Stimulated activated CD8-positive, alpha-beta memory T cell treated with anti-CD3 and anti-CD28 coated beads, Interleukin-15, amount 100 ng/mL, for 48 hours (primary cell): ENCODE measurements around the gene ACOXL.

Experiments used
- DNase-seq, 2 donors: peaks; one replicate each; pipeline ENCODE4 v3.0.0-alpha.2; 2020; ENCODE audit warnings: low read depth in 2 of 2

Gene ACOXL

GRCh38 chr2:111113838-111114237 is 381.5 kb downstream of the ACOXL start:
- DNase-seq = no peak

DNA sequence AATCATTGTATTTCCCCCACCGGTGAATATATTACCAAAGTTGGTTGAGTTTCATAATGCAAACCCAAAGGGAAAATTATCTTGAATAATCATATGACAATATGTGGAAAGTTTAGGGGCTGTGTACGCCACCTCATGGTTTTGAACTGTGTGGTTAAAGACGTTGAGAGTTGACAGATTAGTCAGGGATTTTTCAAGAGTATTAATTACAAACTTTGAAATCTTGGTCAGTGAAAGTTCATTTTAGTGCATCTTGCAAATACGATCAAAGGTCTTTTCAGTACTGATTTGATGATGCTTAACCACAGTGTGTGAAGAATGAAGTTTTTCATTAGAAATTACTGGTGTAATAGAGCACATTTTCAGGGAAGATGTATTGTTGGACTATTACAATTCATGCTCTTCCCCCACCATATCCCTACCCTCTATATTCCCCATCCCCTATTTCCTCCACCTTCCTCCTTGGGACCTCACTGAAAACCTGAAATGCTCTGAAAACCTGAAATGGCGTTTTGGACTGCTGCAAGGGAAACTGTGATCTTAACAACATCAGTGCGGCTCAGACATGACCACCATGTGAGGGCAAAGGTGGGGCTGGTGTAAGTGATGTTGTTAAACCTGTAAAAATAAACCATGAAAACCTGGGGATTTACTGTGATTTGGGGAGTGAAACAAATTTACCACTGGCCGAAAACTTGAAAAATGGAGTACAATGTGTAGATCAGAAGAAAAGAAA is 383.8 kb downstream of the ACOXL start:
- DNase-seq = peak; percentile 7 to 22

DNA sequence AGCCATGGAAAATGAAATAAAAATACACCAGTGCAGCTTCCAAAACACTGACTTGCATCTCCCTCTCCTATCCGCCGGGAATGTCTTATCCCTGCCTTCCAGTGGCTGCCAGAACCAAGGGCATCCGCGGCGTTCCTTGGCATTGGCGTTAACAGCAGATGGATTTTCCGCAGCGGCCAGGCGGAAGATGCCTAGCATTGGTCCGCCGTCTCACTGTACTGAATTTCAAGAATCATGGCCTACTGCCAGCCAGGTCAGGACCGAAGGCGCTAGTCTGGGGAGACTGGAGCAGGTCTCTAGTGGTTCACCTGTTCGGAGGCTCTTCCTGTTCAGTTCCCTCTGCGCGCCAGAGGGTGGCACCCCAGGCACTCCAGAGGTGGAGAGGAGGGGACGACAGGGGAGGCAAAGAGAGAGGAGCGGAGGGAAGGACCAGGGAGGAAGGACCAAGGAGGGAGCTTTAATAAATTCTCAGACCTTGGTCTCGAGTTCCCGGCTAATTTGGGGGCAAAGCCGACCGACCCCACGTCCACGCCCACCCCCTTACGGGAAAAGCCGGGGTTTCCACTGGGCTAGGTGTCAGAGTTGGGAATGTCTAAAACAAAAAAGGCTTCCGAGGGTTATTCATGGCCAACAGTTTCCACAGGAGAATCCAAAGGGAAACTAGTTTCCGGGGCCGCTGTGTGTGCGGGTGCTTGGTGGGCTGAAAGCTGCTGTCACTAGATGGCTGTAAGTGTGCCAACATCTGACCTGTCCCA is 384.6 kb downstream of the ACOXL start:
- DNase-seq = peak; percentile 49 to 60

DNA sequence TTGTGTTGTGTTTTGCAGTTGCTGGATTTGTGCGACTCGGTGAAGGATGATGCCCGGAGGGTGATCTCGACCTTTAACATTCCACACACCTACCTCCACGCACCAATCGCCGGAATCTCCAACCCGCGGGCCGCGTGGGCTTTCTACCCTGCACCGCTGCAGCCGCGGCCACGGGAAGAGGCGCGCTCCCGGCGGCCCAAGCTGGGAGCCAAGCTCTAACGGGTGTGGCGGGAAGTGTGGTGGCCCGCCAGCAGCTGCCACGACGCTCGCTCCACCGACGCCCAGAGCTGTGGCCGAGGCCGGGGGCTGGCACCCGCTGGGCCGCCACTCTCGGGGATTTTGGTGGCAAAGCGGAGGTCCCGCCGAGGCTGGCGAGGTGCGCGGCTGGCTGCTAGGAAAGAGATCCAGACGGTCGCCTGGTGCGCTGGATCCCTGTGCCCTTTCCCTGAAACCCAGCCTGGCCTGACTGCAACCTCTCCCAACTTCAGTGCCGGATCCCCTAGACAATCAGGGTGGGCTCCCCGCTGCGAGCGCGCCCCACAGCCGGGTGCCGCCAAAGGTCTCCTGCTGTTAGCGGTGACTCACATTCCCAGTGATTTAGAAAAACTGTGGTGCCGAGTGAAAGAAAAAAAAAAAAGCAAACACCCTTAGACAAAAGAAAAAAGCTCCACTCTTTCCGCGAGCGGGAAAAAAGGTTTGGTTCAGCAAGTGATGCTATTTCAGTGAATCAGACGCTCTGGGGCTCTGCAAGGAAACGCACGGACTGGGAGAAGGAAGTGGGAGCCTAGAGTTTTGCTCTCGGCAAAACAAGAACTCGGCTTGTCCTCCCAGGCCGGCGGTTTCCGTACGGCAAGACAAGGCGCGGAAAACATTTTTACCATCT is 385.5 kb downstream of the ACOXL start:
- peak; percentile 20 to 21 for DNase-seq

DNA sequence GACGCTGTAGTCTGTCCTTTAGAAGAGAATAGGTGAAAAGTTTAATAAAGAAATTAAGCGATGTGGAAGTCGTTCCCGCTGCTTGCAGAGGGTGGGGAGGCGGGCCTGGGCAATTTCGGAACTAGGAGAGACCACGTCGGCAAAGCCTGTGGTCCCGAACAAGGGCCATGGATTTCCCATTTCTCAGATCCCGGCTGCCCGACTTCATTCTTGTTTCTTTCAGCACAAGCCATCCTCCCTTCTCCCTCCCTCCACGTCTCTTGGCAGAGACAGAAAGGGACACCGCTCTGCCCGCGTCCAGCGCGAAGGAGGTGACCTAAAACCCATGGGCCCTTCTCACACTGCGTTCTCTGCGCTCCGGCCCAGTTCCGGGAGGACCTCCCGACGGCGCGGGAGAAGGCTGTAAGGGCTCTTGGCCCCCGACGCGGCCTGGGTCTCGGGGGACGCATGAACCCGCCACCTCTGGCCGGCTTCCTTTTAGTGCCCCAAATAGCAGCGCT is 386.2 kb downstream of the ACOXL start:
- DNase-seq = no peak

GRCh38 chr2:111118981-111119821 is 386.8 kb downstream of the ACOXL start:
- peak; percentile 13 to 23 for DNase-seq

- no peak for DNase-seq
Measured at GRCh38 chr2:111119822-111120252, 387.5 kb downstream of the ACOXL start.

- peak; percentile 89 to 90 for DNase-seq
Measured at GRCh38 chr2:111120253-111121027, 388.1 kb downstream of the ACOXL start, which contains the start of gene BCL2L11. TSS of gene BCL2L11 (plus strand) at chr2:111120914. CDS start at chr2:111123746, 2,832 bp downstream.

GRCh38 chr2:111121028-111121827 is 388.9 kb downstream of the ACOXL start:
- peak; percentile 21 to 30 for DNase-seq

DNA sequence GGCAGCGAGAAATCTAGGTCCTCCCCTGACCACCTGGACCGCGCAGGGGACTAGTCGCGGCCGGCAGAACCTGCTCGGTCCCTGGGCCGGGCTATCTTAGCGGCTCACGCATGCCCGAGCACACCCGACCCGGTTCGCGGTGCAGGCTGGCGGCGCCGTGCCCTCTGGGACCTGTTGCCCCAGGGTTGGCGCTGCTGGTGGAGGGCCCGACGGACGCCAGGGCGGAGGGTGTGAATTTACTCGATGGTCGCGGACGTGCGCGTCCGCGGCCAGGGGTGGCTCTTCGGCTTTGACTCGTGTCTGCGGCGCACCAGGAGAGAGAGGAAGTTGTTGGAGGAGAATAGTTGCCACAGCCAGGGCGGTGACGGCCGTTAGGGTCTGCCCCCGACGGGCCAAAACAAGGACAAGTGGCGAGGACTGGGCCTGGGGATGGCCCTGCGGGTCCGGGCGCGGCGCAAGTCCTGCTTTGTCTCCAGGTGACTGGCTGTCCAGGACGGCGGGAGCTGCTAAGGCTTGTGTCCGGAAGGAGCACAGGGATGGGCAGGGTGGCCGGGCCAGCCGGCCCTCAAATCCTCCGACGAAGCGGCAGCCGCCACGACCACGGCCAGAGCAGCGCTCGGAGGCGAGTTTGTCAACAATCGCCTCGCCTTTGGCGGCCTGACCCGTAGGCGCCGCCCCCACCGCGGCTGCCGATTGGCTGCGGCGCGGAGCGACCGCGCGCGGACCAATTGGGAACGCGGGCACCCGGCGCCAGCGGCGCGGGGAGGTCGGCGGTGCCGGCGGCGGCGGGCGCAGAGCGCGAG is 389.7 kb downstream of the ACOXL start:
- peak; percentile 75 to 80 for DNase-seq

- DNase-seq = peak in 1 of 2 donors; percentile 11
Measured at GRCh38 chr2:111122631-111123421, 390.5 kb downstream of the ACOXL start.

DNA sequence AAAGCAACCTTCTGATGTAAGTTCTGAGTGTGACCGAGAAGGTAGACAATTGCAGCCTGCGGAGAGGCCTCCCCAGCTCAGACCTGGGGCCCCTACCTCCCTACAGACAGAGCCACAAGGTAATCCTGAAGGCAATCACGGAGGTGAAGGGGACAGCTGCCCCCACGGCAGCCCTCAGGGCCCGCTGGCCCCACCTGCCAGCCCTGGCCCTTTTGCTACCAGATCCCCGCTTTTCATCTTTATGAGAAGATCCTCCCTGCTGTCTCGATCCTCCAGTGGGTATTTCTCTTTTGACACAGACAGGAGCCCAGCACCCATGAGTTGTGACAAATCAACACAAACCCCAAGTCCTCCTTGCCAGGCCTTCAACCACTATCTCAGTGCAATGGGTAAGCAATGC is 391.4 kb downstream of the ACOXL start:
- no peak for DNase-seq

GRCh38 chr2:111126581-111126980 is 394.2 kb downstream of the ACOXL start:
- no peak for DNase-seq

DNA sequence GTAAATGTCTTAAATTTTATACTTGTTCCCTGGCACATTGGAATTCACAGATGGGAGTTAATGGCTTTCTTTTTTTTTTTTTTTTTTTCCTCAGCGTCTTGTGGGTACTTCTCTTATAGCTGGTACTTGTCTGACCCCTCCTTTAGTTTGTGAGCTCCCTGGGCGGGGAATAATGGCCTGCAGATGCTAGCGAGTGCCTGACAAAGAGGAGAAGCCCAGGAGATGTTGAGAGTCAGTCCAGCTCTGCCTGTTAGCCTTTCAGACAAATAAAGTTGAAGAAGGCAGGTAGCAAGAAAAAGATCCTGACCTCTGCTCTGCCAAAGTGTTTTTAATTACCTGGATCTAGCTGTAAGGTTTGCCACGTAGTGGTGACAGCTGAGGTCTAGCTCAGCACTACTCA is 395.0 kb downstream of the ACOXL start:
- no peak for DNase-seq

DNA sequence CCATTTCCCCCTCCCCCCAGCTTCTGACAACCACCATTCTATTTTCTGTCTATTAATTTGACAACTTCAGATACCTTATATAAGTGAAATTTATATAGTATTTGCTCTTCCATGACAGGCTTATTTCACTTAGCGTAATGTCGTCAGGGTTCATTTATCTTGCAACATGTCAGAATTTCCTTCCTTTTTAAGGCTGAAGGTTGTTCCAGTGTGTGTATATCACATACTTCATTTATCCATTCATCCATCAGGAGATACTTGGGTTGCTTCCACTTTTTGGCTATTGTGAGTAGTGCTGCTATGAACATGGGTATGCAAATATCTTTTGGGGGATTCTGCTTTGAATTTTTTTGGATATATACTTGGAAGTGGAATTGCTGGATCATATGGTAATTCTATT is 395.7 kb downstream of the ACOXL start:
- no peak for DNase-seq

DNA sequence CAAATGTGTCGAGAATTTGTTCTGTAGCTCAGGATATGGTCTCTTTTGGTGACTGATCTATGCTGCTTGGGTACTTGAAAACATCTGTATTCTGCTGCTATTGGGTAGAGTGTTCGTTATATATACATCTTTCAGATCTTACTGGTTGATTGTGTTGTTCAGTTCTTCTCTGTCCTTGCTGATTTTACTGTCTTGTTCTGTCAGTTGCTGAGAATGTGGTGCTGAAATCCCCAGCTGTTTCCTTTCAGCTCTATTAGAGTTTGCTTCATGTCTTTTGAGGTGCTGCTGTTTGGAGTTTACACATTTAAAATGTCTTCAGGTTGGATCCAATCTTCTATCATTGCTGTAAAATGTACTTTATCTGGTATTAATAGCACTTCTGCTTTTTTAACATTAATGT is 401.2 kb downstream of the ACOXL start:
- DNase-seq = no peak

DNA sequence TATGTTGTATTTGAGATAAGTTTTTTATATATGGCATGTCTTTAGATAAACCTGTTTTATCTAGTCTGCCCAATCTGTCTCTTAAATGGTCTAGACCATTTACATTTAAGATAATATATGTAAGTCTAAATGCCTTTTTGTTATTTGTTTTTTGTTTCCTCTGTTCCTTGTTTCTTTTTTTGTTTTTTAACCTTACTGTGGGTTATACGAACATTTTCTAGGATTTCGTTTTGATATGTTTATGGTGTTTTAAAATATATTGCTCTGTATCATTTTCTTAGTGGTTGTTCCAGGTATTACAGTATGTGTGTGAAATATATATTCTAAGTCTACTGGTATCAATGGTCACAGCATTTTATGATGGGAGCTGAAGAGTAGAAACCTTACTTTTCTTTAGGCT is 401.7 kb downstream of the ACOXL start:
- no peak for DNase-seq
